ENCODE measurements around the gene KIAA0930.

The KIAA0930 gene

DNA sequence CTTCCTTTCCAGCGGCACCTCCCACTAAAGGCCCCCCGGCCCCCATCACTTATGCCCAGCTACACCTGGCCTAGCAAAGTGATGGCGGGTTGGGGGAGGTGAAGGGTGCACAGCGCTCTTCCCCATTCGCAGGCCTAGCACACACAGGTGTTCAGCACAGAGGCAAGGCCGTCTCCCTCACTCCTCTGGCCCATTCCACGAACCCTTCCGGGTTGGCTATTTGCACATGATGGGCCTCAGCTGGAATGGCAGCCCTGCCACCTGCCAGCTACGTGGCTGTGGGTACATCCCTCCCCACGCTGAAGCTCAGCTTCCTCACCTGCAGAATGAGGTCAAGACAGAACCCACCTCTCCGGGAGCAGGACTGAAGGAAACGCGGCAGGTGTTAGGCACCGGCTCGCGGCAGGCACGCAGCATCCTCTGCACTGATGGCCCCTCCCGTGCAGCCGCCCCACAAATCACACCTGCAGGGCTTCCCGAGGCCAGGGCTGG lies 4.8 kb downstream of the KIAA0930 start:
- DNase-seq = no peak

DNA sequence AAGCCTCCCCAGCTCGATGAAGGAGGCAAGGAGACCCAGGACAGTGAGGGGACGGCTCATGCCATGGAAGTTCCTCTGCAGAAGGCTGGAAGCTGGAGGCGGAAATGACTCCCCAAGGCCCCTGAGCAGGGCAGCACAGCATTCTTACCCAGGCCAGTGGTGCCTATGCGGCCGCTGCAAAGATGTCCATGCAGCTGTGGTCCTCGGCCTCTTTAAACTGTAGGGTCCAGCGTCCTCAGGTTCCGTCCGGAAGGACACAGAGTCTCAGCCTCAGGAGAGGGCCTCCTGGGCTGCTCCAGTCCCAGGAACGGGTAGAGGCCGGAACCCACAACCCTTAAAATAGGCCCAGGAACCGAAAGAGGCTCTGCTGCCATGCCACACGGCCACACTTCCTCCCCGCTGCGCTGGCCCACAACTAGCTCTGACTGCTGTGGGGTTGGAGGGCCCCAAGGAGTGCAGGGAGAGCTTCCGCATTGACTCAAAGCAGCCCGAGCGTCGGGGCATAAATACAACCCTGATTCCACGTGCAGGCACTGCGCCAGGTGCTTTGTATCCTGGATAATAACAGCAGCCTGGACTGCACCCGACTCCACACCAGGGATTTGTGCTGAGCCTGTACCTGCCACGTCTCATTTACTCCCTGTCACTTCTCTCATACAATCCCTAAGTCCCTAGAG lies 5.5 kb downstream of the KIAA0930 start:
- DNase-seq = peak; percentile 97

DNA sequence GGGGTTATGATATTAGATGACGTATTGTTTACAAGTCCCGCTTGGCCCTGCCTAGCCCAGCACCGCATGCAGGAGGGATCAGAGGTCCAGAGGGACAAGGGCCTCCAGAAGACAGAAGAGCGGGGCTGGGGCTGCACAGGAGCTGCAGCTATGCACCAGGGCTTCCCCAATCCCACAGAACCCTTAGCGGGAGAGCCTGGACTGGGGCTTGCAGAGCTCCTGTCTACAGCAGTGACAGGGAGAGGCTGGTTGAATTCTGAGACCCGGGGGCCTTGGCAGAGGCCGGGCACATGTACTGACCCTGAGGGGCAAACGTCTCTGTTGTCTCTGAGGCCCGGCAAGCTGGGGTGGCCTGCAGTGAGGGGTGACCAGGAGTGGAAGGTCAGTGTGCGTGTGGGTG lies 6.9 kb downstream of the KIAA0930 start:
- DNase-seq = no peak

DNA sequence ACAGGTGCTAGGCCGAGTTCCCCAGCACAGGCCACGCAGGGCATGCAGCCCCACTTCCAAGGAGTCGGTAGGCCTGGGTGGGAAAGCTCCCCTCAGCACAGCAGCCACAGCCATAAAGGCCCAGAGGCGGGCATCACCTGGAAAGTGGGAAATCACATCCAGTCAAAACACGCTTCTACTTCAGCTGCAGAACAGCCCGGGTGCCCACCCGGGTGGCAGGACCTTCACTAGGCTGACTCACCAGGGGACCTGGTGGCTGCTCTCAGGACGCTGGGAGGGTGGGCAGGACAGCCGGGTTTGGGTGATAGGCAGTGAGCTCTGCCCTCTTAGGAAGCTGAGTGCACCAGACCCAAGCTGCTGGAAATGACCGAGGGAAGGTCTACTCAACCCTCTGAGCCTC lies 7.3 kb downstream of the KIAA0930 start:
- no peak for DNase-seq

DNA sequence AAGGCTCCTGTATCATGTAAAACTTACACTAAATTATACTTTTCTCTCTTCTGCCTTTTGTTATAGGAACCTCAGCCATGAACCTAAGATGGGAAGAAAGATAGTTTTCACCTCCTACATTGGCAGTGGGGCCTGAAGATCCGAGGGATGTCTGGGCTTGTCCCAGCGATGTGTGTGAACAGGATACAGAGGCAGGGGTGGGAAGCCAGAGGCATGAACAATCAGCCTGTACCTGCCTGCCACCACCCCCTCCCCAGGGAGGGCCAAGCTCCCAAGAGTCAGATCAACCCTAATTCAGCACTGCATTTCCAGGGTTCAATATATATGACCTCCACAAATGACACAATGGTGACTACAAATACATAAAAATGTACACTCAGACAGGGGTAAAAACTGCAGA lies 9.4 kb downstream of the KIAA0930 start:
- DNase-seq = peak; percentile 44

DNA sequence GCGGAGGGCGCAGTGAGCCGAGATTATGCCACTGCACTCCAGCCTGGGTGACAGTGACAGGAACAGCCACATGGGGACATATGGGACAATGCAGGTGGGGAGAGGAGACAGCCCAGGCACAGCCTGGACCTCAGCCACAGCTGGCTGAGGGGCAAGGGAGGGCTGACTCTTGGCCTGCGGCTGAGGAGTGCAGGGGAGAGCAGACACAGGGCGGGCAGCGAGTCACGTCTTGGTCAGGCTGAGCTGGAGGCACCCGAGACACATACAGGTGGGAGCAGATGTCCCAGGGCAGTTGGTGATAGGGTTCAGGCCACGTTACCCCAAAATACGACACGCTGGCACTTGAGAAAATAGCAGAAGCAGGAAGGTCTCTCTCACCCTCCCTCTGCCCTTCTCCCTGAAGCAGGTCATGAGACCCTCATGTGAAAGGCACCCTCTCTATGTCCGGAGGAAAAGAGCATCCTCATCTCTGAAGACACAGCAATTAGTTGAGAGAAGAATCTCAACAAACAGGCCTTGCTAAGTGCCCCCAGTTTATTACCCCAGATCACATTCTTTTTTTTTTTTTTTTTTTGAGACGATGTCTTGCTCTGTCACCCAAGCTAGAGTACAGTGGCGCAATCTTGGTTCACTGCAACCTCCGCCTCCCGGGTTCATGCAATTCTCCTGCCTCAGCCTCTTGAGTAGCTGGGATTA lies 10.5 kb downstream of the KIAA0930 start:
- DNase-seq = peak; percentile 72

DNA sequence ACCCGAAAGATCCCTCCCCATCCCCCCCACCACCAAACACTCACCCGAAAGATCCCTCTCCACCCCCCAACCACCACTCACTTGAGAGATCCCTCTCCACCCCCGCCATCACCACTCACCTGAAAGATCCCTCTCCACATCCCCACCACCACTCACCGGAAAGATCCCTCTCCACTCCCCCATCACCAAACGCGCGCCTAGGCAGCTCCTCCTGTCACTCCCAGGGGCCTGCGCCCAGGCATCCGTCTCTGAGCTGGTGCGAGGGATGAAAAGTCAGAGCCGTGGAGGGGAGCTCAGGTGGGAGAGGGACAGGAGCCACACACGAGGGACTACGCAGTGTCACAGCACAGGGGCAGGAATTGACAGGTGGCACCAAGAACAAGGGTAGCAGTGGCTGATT lies 11.5 kb downstream of the KIAA0930 start:
- no peak for DNase-seq

DNA sequence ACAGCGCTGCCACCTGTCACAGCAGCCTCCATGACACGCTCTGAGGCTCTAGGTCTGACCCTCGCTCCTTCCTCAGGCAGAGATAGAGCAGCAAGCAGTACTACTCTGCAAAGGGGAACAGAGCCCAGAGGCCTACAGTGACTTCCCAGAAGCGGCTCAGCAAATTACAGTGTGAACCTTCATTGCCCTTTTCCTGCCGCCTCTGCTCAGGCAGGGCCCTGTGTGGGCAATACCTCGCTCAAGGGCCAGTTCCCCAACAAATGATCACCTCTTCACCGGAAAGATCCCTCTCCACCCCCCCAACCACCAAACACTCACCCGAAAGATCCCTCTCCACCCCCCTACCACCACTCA lies 12.3 kb downstream of the KIAA0930 start:
- peak; percentile 73 for DNase-seq

DNA sequence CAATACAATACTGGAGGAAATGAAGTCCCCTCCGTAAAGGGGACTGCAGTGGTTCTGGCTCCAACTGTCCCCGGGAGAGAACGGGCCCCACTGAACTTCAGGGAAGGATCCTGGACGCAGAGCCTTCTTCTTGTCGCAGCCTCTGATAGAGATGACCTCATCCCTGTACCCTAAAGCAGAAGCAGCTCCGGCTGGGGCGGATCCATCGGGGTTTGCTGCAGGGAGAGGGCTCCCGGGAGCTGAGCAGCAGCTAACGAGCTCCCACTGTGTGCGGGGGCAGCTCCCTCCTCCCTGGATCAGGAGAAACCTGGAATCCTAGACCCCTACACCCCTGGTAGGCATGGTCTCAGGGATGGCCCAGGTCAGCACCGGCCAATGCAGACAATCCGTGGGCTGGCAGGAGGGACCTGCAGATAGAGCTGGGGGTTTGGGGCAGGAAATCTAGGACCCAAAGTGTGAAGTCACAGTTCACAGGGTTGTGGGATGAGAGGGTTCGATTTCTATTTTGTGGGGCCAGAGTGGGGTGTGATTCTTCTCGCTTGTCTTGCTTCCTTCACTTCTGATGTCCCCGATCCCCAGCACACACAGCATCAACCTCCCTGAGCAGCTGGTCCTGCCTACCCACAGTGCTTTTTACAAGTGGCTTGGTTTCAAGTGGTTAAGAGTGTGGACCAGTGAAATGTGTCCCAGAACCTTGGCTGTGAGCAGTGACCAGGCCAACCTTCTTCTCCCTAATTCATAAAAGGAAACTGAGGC lies 12.9 kb downstream of the KIAA0930 start:
- peak; percentile 52 for DNase-seq

DNA sequence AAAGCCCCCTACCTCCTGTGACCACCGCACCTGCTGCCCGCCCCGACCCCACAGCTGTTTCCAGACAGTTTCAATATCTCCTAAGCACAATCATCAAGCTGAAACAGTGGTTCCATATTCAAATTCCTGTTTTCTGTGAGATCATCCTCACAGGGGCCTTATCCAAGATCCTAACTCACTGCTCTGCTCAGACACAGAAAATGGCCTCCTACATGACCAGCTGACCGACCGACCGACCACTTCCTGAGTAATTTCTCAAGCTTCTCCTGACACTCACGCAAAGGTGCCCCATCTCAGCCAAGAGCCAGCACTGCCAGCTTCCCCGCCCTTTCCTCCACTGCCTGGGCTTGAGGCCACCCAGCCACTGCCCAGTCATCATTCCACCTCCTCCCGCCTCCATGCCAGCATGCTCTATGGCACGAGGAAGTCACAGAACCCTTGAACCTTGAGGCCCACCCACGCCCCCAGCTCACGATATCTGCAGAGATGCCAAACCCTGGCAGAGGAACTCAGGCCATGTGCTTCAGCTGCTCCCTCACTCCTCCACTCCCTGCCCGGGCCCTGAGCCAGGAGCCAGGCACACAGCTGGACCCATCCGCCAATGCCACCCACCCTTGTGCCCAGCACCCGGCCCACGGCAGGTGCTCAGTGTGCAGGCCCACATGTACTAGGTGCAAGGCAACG lies 14.0 kb downstream of the KIAA0930 start:
- peak; percentile 86 for DNase-seq

DNA sequence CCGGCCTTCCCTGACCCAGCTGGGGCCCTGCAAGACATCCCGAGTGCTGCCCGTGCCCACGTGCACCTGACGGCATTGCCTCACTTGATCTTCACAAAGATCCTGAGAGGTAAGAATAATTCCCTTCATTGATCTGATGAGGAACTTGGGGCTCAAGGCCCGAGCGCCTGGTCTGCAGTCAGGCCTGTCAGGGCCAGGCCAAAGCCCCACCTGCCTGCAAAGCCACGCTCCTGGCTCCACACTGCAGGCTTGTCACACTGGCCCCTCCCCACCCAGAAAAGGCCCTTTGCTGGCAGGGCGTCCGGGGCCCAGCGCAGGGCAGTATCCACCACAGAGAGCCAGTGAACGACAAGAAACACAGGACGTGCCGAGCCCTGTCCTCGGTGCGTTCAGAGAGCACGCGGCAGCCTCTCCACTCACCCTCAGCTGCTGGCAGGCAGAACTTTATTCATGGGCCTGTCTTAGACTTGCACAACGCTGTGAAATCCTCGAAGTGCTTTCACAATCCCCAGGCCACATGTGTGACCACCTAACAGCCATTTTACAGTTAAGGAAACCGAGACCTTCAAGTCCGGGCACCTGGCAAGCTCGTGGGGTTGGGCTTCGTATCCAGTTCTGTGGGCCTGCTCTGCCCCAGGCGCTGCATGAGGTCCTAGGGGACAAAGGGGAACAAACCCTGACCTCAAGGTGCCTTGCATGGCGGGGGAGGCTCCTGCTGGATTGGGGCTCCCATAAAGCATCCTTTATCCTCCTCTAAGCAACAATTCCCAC lies 14.8 kb downstream of the KIAA0930 start:
- DNase-seq = peak; percentile 98

DNA sequence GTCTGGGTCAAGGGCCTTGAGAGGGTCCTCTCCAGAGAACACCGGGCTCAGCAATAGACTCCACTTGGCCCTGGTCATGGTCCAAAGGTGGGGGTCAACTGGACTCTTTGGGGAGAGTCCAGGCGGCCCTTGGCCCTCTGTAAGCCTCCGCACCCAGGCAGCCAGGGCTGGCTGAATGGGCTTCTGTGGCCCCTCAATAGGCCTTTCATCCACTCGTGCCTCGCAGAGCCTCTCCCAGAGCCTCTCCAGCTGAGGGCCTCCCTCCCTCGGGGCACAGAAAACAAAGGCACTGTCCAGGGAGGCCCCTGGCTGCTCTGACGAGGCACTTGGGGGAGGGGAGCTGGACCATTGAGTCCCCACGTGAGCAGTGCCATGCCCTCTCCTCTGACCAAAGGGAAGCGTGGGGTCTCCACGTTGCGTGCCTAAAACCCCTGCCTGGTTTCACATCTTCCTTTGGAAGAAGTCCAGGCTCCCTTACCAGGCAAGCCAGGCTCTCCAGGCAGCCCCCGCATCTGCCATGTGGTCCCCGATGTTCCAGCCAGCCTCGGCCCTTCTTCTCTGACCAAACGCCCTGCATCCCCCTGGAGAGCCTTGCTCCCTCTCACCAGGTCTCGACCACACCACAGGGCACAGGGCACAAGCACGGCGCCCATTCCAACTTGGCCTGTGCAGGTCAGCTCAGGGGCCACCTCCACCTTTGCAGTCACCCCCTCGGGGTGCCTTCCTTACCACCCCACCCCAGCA lies 15.5 kb downstream of the KIAA0930 start:
- DNase-seq = no peak

DNA sequence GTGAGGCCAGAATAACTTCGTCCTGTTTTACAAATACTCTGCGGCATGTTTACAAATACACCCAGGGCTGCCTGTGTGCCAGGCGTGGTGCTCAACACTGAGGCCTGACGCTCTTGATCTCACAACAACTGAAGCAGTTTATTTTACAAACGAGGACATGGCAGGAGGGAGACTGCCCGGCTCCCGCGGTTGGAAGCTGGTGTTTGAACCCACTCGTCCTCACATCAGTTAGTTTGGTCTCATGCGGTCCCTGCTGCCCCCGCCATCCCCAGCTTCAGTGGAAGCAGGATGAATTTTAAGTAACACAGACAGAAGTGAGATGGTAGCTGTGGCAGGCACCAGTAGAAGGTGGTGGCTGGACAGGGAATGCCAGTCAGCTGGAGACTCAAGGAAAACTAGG lies 16.4 kb downstream of the KIAA0930 start:
- DNase-seq = no peak

DNA sequence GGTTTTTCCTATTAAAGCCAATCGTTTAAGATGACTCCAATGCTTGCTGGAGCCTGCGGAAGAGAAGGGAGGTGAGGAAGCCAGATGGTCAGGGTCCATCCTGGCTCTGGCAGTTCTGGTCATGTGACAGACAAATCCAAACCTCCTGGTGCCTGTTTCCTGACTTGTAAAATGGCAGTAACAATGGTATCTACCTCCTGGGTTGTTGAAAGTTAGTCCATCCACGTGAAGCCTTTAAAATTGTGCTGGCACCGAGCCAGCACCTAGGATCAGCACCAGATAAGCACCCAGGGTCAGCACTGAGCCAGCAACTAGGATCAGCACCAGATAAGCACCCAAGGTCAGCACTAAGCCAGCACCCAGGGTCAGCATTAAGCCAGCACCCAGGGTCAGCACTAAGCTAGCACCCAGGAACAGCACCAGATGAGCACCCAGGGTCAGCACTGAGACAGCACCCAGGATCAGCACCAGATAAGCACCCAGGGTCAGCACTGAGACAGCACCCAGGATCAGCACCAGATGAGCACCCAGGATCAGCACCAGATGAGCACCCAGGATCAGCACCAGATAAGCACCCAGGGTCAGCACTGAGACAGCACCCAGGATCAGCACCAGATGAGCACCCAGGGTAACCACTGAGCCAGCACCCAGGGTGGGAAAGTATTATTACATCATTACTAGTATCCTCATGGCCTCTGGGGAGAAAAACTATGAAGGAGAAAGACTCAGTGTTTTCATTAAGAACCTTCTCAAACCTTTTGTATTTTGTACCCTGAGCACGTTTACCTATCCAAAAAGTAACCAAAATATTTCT lies 17.2 kb downstream of the KIAA0930 start:
- no peak for DNase-seq

DNA sequence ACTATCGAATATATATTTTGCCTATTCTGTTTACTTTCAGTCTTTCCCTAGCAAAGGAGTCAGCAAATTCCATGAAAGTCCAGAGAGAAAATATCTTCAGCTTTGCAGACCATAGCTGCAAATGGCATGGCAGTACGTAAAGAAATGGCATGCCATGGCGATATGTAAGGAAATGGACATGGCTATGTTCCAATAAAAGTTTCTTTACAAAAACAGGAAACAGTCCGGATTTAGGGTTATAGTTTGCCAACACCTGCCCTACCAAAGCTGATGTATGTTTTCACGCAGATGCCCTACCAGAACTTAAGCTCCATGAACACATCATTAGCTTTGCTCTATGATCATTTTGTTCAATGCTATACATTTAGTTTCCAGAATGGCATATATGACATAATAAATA lies 19.5 kb downstream of the KIAA0930 start:
- no peak for DNase-seq

DNA sequence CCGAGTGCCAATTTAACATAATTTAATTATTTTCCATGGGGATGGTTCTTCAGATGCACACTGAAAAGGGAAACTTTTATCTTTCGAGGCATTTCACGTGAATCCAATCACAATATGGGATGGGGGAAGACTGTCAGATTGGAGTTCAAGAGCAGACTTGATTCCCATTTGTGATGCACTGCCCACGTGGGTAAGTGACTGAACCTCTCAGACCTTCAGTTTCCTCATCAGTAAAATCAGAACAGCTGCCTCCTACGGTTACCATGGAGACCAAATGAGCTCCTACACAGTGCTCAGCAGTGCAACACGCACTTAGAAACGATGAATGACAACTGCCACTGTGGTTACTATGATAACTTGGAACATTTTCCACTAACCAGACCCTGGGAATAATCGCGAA lies 21.7 kb downstream of the KIAA0930 start:
- peak; percentile 45 for DNase-seq

DNA sequence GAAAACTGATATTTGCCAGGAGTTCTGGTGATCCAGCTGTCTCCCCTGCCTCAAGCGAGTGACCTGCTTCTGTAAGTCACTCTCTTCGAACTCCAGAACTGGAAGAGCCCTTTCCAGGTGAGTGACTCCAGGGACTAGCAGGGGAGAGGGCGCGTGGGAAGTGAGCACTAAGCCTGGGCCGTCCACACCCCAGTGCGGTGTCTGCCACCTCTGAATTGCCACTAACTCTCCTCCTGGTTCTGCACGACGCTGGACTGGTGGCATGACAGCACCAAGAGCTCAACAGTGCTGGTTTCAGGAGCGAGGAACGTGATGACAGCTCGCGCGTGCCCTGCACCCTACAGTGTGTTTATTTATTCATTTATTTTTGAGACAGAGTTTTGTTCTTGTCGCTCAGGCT lies 22.9 kb downstream of the KIAA0930 start:
- DNase-seq = no peak

DNA sequence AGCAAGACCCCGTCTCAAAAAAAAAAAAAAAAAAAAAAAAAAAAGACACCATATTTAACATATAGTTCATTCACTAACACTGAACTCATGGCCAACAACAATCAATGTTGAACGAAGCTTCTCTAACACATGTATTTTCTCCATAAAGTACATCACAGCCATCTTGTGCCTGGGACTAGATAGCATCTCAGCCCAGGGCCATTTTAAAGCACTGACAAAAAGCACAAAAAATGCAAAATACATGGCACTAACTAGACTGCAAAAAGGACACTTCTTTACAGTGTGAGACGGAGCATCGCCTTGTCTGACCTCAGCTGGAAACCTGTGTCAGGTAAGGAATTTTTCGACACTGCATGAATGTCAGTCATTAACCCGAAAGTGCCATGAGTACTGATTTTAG lies 23.3 kb downstream of the KIAA0930 start:
- DNase-seq = no peak

DNA sequence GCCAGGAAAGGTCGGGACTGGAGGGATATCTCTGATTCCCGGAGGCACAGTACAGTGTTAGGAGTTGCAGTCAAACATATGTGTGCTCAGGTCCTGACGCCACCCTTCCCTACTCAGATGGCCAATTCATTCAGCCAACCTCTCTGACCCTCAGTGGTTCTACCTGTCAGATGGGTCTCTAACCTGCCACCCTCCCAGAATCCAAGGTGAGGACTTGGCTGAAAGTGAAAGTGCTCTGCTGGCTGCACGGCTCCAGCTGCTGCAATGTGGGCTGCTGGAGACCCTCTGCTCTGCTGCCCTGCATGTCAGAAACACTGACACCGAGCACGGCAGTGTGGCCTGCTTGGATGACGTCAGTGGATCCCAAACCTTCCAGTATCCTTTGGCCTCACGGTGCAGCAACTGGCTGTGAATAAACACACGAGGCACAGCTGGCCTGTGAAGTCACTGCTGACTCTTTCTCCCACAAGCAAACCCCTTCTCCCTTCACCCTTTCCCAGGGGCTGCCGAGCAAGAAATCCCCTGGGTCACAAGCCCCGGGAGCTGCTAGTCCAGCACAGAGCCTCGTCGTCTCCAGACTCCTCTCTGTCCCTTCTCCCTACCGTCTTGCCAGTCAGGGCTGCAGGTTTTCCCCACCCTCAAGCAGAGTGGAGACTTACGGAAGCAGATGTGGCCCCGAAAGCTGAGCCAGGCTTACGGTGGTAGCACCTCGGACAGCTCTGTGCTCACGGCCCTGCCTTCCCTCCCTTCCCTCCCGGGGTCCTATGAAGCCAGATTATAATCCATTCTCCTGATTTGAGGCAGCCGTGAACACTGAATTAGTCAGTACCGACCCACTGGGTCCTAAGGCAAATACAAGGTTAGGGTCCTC lies 24.3 kb downstream of the KIAA0930 start:
- DNase-seq = no peak
